NCI-H2029 treated with DMSO at 0.1 percent for 48 hours (cell line): ENCODE measurements around the gene DNAAF1.
A peak's percentile ranks its signal among the peaks of the same experiment; 100 is the strongest.

ENCODE experiments used
- DNase-seq: peaks from one replicate; lab custom pipeline; 2025; lab: John Stamatoyannopoulos, UW

DNAAF1 gene

DNA sequence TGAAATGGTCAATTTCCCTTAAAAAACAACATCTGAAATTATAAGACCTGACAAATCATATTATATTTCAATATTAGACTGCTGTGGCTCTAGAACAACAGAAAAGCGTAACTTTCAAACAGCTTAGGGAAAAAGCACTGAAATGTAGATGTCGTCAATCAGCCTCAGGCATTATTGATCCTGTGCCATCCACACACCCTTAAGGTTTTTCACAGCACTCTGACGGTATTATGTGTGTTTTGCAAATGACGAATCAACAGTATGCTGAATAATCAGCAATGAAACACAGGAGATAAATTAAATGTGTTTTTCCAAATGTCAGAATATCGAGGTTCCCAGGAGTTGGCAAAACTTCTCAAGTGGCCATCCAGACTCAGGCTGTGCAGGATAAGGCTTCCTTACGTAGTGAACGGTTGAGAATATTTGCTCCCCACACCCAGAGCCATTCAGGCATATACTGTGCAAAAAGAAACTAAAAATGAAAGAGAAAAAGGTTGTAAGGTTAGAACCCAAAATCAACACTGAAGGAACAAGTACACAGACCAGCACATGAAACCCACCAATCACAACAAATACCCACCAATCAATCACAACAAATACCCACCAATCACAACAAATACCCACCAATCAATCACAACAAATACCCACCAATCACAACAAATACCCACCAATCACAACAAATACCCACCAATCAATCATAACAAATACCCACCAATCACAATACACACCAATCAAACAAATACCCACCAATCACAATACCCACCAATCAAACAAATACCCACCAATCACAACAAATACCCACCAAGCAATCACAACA lies 20.6 kb upstream of the DNAAF1 start:
- no peak for DNase-seq

DNA sequence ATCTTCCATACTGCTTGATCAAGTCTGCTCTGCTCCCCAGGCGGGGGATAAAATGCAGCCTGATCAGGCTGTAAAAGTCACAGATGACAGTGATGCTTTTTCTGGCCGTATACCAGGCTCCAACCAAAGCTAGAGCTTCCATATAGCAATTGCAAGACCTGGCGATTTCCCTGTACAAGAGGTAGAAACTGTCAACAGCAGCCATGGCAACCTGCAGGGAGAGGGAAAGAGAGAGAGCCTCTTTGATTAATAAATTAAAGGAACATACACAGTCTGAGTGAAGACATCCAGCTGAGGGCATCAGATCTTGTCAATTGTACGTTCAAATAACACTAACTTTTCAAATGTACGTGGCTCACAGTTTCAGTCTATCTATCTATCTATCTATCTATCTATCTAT lies 14.0 kb upstream of the DNAAF1 start:
- DNase-seq = no peak

DNA sequence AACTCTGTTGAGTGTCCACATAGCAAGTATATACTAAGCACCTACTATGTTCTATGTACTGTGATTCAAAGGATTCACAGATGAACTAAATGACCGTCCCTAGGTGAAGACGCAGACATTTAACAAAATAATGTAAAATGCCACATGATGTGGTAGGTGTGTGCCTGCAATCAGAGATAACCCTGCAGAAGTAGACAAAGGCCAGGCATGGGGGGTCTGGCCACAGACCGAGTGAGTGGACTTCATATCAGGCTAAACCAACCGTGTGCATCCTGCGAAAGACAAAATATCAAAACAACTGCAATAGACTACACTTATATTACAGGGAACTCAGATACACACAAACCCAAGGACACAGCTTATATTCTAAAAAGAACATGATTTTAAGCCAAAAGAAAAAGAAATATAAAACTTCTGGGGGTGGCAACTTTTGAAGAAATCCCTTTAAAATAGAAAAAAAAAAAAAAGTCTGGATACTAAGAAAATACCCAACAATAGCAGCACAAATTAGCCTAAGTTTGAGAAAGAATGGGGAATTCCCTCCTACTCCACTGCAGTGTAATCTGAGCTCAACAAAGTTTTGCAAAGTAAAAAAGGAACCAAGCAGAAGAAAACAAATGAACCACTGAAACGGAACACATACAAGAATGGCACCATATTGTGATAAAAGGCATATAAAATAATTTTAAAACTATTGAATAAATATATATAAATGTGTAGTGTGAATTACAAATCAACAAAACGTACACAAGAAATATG lies 12.4 kb upstream of the DNAAF1 start:
- no peak for DNase-seq

DNA sequence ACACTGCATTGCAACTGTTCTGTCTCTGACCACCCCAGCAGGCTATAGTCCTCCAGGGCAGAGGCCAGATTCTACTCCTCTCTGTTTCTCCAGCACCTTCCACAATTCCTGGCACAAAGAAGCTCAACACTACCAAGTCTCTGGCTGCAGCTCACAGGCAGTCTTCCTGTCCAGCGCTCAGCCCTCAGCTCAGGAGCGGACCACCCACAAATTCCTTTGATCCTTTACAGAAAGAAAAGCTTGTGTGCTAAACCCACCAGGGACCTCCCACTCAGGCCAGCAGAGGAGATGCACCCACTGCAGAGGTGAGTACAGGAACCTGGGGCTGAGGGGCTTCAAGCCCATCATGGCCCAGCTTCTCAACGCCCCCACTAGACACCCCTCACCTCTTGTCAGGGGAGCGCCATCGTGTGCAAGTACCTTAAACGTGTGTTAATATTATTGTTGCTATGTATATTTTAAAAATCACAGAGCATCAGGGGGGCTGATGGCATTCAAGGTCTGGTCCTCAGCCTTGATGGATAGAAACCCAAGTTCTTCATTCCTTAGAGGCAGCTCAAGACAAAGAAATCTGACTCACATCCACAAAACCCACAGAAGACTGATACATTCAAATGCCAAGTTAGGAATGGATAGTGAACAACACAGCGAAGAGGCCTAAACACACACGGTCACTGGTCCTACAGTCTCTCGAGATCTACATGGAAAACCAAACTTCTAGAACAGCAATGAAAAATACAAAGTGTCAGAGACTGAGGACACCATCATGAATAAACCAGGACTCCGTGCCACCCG lies 8.6 kb upstream of the DNAAF1 start:
- DNase-seq = no peak

DNA sequence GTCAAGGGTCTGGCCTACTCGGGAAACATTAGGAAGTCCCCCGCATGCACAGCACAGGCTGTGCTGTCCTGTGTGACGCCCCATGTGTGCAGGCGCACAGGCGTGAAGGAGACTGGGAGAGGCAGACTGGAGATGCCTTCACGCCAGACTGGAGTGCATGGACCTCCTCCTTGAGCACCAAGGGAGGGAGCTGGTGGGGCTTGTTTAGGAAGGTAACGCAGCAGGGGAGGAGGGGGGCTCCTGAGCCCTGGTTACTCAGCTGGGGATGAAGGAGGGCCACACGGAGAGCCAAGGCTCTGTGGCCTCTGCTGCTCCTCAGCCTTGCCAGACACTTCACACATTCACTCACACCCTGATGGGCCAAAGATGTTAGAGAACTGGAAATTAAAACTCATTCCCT lies 7.8 kb upstream of the DNAAF1 start:
- DNase-seq = no peak

DNA sequence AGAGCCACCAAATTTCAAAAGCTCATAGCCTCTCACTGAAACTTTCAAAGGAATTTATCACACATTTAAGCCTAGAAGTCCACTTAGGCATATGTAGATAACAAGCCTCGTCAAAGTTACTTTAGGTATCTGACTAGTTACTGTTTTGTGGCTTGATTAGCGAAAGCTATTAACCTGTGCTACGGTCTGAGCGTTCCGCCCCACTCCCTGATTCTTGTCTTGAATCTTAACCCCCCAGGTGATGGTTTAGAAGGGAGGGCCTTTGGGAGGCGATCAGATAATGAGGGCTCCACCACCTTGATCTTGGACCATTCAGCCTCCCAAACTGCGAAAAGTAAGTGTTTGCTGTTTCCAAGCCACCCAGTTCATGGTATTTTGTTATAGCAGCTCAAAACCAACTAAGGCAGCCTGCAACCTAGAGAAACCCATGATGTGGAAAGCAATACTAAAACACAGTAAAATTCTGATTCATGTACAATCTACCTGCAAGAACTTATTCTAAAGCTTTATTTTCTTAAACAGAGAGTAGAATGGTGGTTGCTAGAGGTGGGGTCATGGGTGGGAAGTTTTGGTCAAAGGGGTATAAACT lies 7.2 kb upstream of the DNAAF1 start:
- DNase-seq = no peak

DNA sequence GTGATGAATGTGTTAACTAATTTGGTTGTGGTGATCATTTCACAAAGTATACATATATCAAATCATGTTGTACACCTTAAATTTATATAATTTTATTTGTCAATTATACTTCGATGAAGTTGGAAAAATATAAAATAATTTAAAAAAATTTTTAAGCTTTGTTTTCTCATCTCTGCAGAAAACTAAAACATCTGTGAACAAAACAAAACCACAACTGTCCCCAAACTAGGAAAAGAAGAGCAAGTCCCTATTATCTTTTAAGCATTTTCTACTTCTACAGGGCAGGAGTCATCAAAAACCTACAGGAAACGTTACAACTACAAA lies 6.6 kb upstream of the DNAAF1 start:
- no peak for DNase-seq

DNA sequence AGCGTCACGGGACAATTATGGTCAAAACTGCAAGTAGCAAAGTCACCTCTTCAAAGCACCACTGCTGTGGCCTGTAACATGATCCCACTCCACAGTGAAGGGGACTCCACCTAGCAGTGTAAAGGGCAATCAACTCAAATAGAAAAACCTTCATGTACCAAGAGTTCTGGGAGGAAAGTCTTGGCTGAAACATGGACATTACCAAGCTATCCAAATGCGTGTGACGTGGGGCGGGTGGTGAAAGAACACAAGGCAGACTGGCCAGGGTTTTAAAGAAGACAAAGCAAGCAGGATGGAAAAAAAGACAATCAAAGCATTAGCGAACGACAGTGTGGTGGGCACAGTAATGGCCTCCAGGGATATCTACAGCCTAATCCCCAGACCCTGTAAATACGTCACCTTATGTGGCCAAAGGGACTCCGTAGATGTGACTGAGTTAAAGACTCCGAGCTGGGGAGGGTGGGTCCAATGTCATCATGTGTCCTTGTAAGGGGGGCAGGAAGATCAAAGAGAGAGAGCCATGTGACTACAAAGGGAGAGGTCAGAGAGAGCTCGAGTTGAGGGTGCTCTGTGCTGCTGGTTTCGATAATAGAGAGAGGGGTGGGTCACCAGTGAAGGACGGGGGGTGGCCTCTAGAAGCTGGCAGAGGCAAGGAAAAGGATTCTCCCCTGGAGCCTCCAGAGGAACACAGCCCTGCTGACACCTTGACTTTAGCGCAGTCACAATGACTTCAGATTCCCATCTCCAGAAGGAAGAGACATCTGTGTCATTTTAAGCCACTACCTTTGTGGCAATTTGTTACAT lies 6.1 kb upstream of the DNAAF1 start:
- peak; percentile 62 for DNase-seq

DNA sequence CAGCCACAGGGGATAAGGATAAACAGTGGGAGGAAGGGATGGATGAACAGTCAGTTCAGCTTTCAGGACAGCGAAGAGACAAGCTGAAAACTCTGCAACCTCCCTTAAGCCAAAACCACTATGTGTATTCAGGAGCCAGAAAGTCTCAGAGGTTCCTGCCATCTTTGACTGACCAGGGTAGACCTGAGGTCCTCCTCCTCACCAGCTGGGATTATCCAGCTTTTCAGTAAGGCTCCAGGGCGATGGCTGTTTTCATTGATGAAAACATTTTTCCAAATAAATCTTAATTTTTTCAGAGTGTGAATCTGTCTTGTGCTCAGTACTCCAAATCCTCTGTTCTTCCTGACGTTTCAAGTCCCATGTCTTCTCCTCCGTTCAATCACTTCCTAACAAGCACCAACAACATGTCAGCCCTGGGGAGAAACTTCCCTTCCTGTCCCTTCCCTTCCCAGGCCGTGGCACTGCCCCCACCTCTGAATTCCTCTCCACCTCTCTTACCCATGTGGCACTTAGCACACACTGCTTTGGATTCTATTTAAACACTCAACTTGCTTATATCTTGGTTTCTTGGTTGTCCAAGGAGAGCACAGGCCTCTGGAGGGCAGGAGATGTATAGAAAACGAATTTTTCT lies 5.4 kb upstream of the DNAAF1 start:
- DNase-seq = no peak

DNA sequence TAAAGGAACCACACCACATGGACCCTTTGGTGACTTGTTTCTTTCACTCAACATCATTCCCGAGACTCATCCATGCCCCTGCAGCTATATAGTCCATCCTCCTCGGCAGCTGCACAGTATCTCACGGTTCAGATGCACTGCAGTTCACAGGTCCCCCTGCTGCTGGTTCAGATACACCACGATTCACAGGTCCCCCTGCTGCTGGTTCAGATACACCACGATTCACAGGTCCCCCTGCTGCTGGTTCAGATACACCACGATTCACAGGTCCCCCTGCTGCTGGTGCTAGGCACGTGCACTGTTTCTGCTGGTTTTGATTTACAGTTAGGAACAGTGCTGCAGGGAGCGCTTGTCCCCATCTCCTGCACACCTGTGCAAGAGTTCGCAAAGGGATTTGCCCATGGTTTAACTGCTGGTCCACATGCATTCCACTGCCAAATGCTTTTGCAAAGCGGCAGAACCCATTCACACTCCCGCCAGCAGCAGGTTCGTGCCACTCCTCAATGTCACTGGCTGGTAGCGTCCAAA lies 3.9 kb upstream of the DNAAF1 start:
- DNase-seq = no peak

DNA sequence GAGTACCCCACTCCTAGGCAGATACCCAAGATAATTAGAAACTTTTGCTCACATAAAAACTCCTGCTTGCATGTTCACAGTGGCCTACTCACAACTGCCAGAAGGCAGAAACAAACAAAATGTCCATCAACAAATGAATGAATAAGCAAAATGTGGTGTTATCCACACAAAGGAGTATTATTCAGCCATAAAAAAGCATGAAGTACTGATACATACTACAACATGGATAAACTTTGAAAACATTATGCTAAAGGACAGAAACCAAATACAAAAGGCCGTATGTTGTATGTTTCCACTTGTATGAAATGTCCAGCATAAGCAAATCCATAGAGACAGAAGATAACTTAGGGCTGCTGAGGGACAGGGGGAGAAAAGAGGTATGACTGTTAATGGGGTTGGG lies 2.0 kb upstream of the DNAAF1 start:
- DNase-seq = no peak

DNA sequence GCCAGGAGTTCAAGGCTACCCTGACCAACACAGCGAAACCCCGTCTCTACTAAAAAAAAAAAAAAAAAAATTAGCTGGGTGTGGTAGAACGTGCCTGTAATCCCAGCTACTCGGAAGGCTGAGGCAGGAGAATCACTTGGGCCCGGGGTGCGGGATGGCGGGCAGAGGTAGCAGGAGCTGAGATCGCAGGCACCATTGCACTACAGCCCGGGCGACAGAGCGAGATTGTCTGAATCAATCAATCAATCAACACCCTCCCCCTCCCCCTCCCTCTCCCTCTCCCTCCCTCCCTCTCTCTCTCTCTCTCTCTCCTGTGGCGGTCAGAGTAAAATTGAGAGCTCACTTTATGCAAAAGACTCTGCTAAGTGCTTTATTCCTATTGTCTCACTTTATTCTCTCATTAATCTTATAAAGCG lies 1.3 kb upstream of the DNAAF1 start:
- no peak for DNase-seq

DNA sequence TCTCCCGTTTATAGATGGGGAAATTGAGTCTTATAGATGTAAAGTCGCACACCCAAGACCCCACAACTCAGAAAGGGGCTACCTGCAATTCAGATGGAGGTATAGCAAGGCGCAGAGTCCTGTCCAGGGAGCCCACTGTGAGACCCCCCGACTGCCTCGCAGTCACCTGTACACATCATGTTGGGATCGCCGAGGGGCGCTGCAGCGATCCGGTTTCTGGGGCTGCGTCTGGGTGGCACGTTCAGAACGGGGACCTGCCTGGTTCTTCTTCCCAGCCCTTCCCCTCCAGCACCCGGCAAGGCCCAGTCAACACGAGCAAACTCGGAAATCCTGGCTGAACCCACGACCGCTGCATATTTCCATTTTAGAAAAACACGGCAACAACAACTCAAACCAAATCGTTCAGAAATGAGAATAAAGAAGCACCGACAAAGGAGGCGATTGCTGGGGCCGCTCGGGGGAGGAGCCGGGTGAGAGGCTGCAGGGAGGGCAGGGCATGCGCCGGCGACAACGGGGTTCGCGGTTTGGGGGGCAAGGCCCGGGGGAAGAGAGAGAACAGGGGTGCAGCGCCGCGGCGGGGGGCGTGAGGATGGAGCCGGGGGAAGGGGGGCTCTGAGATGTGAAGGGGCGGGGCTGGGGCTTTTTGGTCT lies 774 bp upstream of the DNAAF1 start:
- DNase-seq = no peak

DNA sequence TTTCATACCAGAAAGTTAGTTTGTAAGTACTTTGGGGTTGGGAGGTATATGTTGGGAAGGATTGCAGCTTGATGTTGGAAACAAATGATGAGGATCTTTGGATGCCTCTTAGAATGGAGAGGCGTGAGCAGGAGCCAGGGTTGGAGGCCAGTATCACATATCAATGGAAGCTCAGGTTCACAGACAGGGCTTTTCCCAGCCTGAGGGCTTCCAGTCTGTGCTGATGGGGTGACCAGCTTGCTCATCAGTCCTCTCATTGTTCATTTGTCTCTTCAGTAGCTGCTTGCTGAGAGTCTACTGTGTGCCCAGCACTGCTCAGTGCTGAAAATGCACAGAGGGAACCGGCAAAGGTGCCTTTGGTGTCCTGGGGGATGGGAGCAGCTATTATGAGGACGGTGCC lies 5.8 kb downstream of the DNAAF1 start:
- DNase-seq = no peak

DNA sequence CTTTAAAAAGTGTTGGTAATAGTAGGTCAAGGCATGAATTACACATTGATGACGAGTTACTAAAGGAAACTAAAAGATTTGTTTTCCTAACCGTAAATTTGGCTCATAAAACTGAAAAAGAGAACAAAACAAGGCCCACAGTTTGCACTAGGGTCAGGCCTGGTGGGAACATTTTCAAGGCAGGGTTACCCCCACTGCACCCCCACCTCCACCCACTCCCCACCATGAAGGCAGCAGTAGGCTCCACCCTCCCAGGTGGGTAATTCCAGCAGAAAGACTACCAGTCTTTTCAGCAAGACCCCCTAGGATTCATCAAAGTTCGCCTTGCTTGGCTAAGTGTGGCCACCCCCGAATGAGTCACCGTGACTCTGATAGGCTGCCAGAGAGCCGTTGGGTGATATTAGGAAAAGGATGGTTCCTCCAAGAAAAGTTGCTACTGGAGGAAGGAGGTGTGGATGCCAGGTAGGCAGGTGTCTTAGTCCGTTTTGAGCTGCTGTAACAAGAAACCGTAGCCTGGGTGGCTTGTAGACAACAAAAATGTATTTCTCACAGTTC lies 8.6 kb downstream of the DNAAF1 start:
- no peak for DNase-seq

DNA sequence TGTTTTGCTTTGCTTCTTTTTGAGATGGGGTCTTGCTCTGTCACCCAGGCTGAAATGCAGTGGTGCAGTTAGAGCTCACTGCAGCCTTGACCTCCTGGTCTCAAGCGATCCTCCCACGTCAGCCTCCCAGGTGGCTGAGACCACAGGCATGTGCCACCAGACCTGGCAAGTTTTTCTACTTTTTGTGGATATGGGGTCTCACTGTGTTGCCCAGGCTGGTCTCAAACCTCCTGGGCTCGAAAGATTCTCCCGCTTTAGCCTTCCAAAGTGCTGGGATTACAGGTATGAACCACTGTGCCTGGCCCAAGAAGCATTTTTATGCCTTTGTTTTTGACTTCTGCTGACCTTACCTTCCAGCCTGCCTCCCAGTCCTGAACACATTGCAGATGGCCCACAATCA lies 10.1 kb downstream of the DNAAF1 start:
- DNase-seq = no peak

DNA sequence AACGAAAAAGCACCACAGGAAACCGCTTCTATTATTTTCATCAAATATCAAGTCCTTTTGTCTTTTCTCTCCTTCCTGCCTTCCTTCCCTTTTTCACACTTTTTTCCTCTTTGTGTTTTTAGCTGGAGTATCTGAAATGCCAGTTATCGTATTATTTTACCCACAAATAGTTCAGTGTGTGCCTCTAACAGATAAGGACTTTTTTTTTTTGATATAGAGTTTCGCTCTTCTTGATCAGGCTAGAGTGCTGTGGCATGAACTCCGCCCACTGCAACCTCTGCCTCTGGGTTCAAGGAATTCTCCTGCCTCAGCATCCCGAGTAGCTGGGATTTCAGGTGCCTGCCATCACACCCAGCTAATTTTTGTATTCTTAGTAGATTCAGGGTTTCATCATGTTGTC lies 10.7 kb downstream of the DNAAF1 start:
- DNase-seq = no peak

DNA sequence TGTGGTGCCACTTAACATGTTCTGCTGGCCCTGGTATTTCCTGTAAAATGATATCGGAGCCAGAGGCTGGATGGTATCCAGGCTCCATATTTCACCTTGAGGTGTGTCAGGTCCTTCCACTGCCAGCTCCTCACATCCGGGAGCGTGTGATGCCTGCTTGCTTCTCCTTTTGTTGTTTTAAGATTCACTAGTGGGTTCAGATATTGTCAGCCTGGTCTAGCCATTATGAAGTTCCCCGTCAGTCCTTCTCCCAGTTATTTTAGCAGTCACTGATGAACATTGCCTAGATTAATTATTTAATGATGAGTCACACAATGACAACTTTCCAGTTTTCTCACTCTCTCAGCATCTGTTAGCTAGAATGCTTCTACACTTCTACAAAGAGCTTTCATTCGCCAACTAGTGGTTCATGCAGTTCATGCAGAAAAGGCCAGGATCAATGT lies 11.3 kb downstream of the DNAAF1 start:
- no peak for DNase-seq

DNA sequence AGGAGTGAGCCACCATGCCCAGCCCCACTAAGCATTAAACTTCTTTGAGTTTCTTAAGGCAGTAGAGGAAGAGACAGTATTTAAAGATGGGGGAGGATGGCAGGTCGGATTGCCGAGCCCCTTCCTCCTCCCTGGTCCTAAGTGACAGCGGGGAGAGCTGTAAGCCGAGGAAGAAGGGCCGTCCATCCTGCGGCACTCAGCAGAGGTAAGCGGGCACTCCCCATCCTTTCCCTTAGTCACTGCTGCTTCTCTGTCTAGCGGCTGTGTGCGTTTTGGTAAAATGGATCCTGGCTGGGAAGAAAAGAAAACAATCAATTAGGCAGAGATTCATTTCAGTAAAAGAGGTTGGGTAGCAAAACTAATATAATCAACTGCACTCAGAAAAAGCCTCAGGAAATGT lies 13.9 kb downstream of the DNAAF1 start:
- DNase-seq = no peak

DNA sequence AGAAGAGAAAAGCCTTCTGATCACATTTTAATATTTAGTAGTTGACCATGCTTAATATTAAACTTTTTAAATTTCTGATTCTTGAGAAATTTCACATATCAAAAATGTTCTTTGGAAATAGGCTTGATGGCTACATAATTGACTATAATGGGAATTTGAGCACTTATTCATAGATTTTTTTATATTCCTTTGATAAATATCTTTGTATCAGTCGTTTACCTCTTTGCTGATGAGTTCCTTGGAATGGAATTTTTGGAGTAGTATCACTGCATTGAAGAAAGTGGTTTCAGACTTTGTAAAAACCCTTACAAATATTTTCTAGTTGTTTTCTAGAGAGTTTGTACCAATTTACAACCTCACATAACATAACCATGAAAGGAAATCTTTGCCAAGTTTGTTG lies 14.7 kb downstream of the DNAAF1 start:
- no peak for DNase-seq
